Caki2 (cell line): ENCODE measurements around the gene UNC13D. TPM values are rescaled to one million over a fixed set of nuclear protein-coding genes. Genes with fewer than 3 reads are reported as not detected.
"Not testable (repeated sequence)": the region's sequence is repeated elsewhere in the genome, so short reads cannot be mapped to it uniquely, and the experiment has no call there.

Experiments
- DNase-seq: peaks from one replicate; pipeline ENCODE4 v3.0.0-alpha.2; 2015; ENCODE audit warnings: low read depth
- in situ Hi-C: cut with HindIII; loops from 2 replicates; pipeline ENCODE4 v1.10.0; 2016; ENCODE audit warnings: low sequenced_read_pairs, low pct_unique_long_range_greater_than_20kb, mixed read lengths
- total RNA-seq: library from RNA; depleted of rRNA; stranded (reverse); fragments of >200 nt; shearing (Covaris generic); gene quantifications from 2 replicates; pipeline ENCODE4 v1.2.3, GENCODE V29; 2014; ENCODE audit warnings: low replicate concordance

UNC13D gene
- total RNA-seq, 1 experiment from 2014 or later, result 1.5 TPM

- in situ Hi-C loops, result no loop called here
- peak; percentile 100 for DNase-seq
These were observed 11.3 kb upstream of the UNC13D start, which contains the start of gene WBP2 for GRCh38 chr17:75855310-75856061. WBP2 (minus strand) TSS chr17:75855335; CDS start chr17:75855297, 38 bp downstream.

GRCh38 chr17:75854881-75855309, 10.7 kb upstream of the UNC13D start:
- in situ Hi-C loops, result no loop called here

GRCh38 chr17:75854101-75854748, 10.0 kb upstream of the UNC13D start:
- in situ Hi-C loops, result no loop called here
- peak; percentile 63 for DNase-seq

More at GRCh38 chr17:75854881-75855309, 10.7 kb upstream of the UNC13D start:
- no peak for DNase-seq

GRCh38 chr17:75853433-75853832, 9.2 kb upstream of the UNC13D start:
- in situ Hi-C loops, result no loop called here
- peak; percentile 42 for DNase-seq

GRCh38 chr17:75851693-75851991, 7.4 kb upstream of the UNC13D start:
- DNase-seq, in situ Hi-C loops: not testable (repeated sequence)

DNA sequence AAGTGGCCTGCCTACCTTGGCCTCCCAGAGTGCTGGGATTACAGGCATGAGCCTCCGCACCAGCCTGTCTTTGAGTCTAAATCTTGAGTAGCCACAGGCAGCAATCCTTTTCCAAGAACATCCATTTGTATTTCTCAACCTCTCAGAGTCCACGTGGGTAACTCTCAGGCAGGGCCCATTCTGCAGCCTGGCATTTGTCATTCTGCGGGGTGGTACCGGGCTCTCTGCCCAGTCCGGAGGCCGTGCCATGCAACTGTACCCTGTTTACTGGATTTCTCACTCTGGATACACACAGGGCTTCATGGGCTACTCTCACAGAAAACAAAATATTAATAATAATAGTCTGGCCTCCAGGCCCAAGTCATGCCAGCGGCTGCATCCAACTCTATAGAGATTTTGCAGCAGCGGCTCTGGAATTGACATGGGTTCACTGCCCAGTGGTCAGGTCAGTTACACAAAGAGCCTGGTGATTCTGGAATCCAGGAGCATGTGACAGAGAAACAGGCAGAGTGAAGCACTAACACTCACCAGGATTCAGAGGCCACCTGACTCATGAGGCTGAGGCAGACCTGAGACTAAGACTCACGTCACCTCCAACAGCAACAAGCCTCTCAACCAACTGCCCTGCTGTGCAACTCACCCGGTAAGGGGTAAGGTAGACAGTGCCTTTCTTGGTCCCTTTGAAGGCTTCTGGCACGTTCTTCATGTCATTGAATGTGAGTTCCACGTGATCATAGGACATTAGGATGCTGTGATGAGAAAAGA, 6.9 kb upstream of the UNC13D start:
- in situ Hi-C loops, result no loop called here
- no peak for DNase-seq

- DNase-seq, result no peak
- in situ Hi-C loops, result no loop called here
These were observed 5.5 kb upstream of the UNC13D start for GRCh38 chr17:75849724-75850123.

- in situ Hi-C loops, result no loop called here
- DNase-seq, result no peak
These were observed 5.1 kb upstream of the UNC13D start for GRCh38 chr17:75849279-75849646.

GRCh38 chr17:75848523-75849278, 4.5 kb upstream of the UNC13D start:
- DNase-seq, result peak; percentile 39
- in situ Hi-C loops, result no loop called here

GRCh38 chr17:75847614-75848522, 3.7 kb upstream of the UNC13D start:
- in situ Hi-C loops, result no loop called here
- no peak for DNase-seq

DNA sequence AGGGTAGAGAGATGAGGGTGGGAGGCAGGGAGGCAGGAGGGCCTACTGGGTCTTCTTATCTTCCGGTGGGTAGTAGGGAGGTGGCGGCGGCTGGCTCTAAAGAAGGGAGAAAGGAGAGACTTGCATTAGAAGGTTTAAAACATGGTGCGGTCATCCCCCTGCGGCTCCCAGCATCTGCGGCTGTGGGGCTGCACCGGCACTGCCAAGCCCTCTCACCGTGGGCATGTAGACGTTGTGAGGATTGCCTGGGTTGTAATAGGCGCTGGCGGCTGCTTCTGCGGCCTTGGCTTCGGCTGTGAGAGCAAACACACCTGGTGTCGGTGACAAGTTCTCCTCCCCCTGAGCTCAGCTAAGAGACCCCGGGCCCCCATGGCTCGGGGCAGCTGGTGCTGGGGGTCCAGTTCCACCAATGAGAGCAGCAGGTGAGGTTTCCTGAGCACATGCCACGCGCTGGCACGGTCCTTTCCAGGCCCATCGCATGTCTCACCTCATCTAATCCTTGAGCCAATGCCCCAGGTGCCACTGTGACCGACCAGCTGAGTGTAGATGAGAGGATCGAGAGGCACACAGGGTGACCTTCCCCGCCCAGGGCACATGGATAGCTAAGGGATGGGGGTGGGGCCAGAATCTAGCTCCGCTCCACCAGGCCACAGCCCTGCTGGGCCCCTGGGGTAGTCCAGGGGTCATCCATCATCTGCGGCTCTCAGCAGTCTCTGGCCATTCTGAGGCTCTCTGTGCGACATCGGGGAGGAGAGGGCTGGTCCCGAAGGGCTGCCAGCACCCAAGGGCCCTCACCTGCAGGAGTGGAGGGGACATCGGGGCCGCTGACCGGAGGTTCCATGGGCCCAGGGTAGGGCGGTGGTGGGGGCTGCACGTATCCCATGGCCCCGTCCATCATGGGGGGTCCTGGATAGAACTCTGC, 2.7 kb upstream of the UNC13D start:
- in situ Hi-C loops, result no loop called here
- no peak for DNase-seq

- DNase-seq, result peak; percentile 32
- in situ Hi-C loops, result no loop called here
These were observed 1.9 kb upstream of the UNC13D start for GRCh38 chr17:75845933-75846691.

GRCh38 chr17:75845058-75845711, 981 bp upstream of the UNC13D start:
- peak; percentile 93 for DNase-seq
- in situ Hi-C loops, result no loop called here

DNA sequence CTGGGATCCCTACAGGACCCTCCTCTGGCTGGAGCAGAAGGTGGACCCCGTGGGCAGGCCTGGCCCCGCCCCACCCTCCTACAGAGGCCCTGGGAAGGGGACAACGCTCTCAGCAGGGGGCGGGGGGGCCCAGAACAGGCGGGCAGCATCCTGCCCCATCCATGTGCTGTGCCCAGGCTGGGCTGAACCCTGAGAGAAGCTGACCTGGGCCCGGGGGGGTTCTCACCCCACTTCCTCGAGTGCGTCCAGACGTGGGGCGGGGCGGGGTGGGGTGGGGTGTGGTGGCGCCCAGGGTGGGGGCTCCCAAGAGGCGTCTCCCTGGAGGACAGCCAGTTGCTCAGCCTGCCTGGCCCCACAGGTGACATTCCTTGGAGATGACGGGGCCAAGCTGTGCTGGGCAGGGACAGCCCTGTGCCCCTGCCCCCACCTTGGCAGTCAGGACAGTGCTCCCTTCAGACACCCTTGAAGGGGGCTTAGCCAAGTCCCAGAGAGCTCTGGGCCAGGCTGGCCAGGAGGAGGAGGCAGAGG, 390 bp upstream of the UNC13D start:
- DNase-seq, result no peak
- in situ Hi-C loops, result no loop called here

DNA sequence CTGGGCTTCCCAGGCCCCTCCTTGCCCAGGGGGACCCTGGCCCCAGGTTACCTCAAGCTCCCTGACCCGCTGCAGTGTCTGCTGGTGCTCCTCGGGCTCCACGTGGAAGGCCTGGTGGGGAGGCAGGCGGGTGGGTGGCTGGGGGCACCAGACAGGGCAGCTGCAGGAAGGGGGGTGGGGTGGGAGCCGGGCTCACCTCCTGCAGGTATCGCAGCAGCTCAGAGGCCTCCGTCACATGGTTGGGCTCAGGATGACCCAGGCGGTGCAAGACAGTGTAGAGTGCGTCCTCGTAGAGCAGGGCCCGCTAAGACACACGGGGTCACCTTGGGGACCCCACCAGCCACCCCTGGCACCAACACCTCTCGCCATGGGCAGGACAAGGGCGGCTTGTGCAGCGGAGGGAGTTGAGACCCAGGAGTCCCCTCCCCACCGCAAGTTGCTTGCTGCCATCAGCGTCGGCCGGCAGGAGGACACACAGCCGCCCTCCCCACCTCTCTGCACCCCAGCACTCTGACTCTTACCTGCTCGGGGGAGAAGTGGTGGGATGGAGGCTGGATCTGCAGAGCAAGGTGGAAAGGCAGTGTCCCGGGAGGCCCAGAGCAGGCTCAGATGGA, 1.1 kb downstream of the UNC13D start:
- DNase-seq, result no peak

More for the DNA sequence above, 1.1 kb downstream of the UNC13D start:
- in situ Hi-C loops, result no loop called here
